Panc1 (cell line): ENCODE data around the gene PRSS16.

ENCODE experiments used
- CTCF ChIP-seq: fragments of 450-650 bp; IDR thresholded peaks from 2 replicates; pipeline ENCODE4 v1.5.1; 2017; ENCODE audit warnings: mild to moderate bottlenecking
- TCF7L2 ChIP-seq: IDR thresholded peaks from 2 replicates; pipeline ENCODE4 v1.6.1; 2011; ENCODE audit warnings: mild to moderate bottlenecking, low read depth, low read length, inconsistent platforms
- TF ChIP-seq, protein P1 (sequence below), 2 experiments: IDR thresholded peaks; 2 replicates each; pipeline ENCODE4 v1.6.1; 2011 to 2012; ENCODE audit warnings: low read depth in 2 of 2, control low read depth in 1 of 2, low read length in 1 of 2, mild to moderate bottlenecking in 1 of 2, moderate library complexity in 1 of 2; ENCODE audit not compliant: insufficient read depth in 1 of 2

- TF ChIP-seq, protein P1, sequence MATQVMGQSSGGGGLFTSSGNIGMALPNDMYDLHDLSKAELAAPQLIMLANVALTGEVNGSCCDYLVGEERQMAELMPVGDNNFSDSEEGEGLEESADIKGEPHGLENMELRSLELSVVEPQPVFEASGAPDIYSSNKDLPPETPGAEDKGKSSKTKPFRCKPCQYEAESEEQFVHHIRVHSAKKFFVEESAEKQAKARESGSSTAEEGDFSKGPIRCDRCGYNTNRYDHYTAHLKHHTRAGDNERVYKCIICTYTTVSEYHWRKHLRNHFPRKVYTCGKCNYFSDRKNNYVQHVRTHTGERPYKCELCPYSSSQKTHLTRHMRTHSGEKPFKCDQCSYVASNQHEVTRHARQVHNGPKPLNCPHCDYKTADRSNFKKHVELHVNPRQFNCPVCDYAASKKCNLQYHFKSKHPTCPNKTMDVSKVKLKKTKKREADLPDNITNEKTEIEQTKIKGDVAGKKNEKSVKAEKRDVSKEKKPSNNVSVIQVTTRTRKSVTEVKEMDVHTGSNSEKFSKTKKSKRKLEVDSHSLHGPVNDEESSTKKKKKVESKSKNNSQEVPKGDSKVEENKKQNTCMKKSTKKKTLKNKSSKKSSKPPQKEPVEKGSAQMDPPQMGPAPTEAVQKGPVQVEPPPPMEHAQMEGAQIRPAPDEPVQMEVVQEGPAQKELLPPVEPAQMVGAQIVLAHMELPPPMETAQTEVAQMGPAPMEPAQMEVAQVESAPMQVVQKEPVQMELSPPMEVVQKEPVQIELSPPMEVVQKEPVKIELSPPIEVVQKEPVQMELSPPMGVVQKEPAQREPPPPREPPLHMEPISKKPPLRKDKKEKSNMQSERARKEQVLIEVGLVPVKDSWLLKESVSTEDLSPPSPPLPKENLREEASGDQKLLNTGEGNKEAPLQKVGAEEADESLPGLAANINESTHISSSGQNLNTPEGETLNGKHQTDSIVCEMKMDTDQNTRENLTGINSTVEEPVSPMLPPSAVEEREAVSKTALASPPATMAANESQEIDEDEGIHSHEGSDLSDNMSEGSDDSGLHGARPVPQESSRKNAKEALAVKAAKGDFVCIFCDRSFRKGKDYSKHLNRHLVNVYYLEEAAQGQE (IDR thresholded peaks at IDR 0.05; ENCODE audit: insufficient read depth in 1 of 2, low read depth in 2 of 2, low read length in 1 of 2) = no peak
- TF ChIP-seq CTCF (no peak), TCF7L2 (no peak)
Measured at GRCh38 chr6:27242589-27243265, 4.8 kb upstream of the PRSS16 start.
